Measurements from ENCODE around the gene DBNDD1. TPM values are rescaled to one million over a fixed set of nuclear protein-coding genes. Genes with fewer than 3 reads are reported as not detected.
A peak's percentile ranks its signal among the peaks of the same experiment; 100 is the strongest.
"Not testable (repeated sequence)": the region's sequence is repeated elsewhere in the genome, so short reads cannot be mapped to it uniquely, and the experiment has no call there.

DBNDD1 gene
- total RNA-seq, 1 donor, result 1.1 TPM

GRCh38 chr16:90000733-90001427, 18.4 kb downstream of the DBNDD1 start:
- Histone ChIP-seq H3K27me3 (ENCODE audit: insufficient read depth, low read length) (no peaks in the 10 kb centered on the region), H3K79me2 (ENCODE audit: insufficient read depth, low read length) (no peaks in the 10 kb centered on the region), H3K9me3 (ENCODE audit: low read depth, low read length) (peaks cover 2% of the 10 kb centered on the region), H3K4me2 (ENCODE audit: insufficient read depth, low read length) (no peak overlapping the region), H4K20me1 (ENCODE audit: insufficient read depth, low read length) (peaks cover 4% of the 10 kb centered on the region), H3K27ac (ENCODE audit: low read depth, low read length) (no peak overlapping the region), H2AFZ (ENCODE audit: low read length) (no peak overlapping the region), H3K36me3 (ENCODE audit: insufficient read depth, low read length) (no peaks in the 10 kb centered on the region), H3K4me1 (ENCODE audit: insufficient read depth, low read length) (no peaks in the 10 kb centered on the region), H3K4me3 (ENCODE audit: insufficient read depth, low read length) (no peak overlapping the region)
- TF ChIP-seq CTCF (IDR thresholded peaks at IDR 0.05; ENCODE audit: extremely low read depth, low read depth, low read length), result no peak
- DNase-seq (ENCODE audit: insufficient read length, low spot score, missing footprints), result peak; percentile 46

GRCh38 chr16:89999831-90000574, 19.3 kb downstream of the DBNDD1 start:
- no peak overlapping the region for H2AFZ ChIP-seq (ENCODE audit: low read length)
- no peaks in the 10 kb centered on the region for H3K4me1 ChIP-seq (ENCODE audit: insufficient read depth, low read length)
- H3K4me2 ChIP-seq (ENCODE audit: insufficient read depth, low read length), result no peak overlapping the region
- H3K4me3 ChIP-seq (ENCODE audit: insufficient read depth, low read length), result no peak overlapping the region
- H4K20me1 ChIP-seq (ENCODE audit: insufficient read depth, low read length), result peaks cover 13% of the 10 kb centered on the region
- H3K36me3 ChIP-seq (ENCODE audit: insufficient read depth, low read length), result no peaks in the 10 kb centered on the region
- H3K27ac ChIP-seq (ENCODE audit: low read depth, low read length), result no peak overlapping the region
- peaks cover 11% of the 10 kb centered on the region for H3K9me3 ChIP-seq (ENCODE audit: low read depth, low read length)
- TF ChIP-seq CTCF (IDR thresholded peaks at IDR 0.05; ENCODE audit: extremely low read depth, low read depth, low read length), result no peak
- H3K27me3 ChIP-seq (ENCODE audit: insufficient read depth, low read length), result no peaks in the 10 kb centered on the region
- DNase-seq (ENCODE audit: insufficient read length, low spot score, missing footprints), result peak; percentile 73
- no peaks in the 10 kb centered on the region for H3K79me2 ChIP-seq (ENCODE audit: insufficient read depth, low read length)

GRCh38 chr16:89996178-89996489, 23.1 kb downstream of the DBNDD1 start:
- TF ChIP-seq CTCF (IDR thresholded peaks at IDR 0.05; ENCODE audit: extremely low read depth, low read depth, low read length), result no peak
- H3K36me3 ChIP-seq (ENCODE audit: insufficient read depth, low read length), result peaks cover 26% of the 10 kb centered on the region

GRCh38 chr16:89995475-89996177, 23.6 kb downstream of the DBNDD1 start:
- H3K27me3 ChIP-seq (ENCODE audit: insufficient read depth, low read length); H3K4me2 ChIP-seq (ENCODE audit: insufficient read depth, low read length); H3K4me3 ChIP-seq (ENCODE audit: insufficient read depth, low read length); DNase-seq (ENCODE audit: insufficient read length, low spot score, missing footprints); H2AFZ ChIP-seq (ENCODE audit: low read length); H3K79me2 ChIP-seq (ENCODE audit: insufficient read depth, low read length); H3K4me1 ChIP-seq (ENCODE audit: insufficient read depth, low read length): not testable (repeated sequence)
- Histone ChIP-seq H3K36me3 (ENCODE audit: insufficient read depth, low read length) (peaks cover 30% of the 10 kb centered on the region), H3K9me3 (ENCODE audit: low read depth, low read length) (peaks cover 16% of the 10 kb centered on the region), H3K27ac (ENCODE audit: low read depth, low read length) (peak overlapping the region; percentile 44), H4K20me1 (ENCODE audit: insufficient read depth, low read length) (peaks cover 19% of the 10 kb centered on the region)

More at GRCh38 chr16:89996178-89996489, 23.1 kb downstream of the DBNDD1 start:
- H2AFZ ChIP-seq (ENCODE audit: low read length), result no peak overlapping the region
- DNase-seq (ENCODE audit: insufficient read length, low spot score, missing footprints), result no peak
- peaks cover 16% of the 10 kb centered on the region for H3K9me3 ChIP-seq (ENCODE audit: low read depth, low read length)
- no peak overlapping the region for H3K4me3 ChIP-seq (ENCODE audit: insufficient read depth, low read length)
- H3K27ac ChIP-seq (ENCODE audit: low read depth, low read length), result peak overlapping the region; percentile 44
- no peaks in the 10 kb centered on the region for H3K4me1 ChIP-seq (ENCODE audit: insufficient read depth, low read length)
- no peaks in the 10 kb centered on the region for H3K79me2 ChIP-seq (ENCODE audit: insufficient read depth, low read length)
- no peak overlapping the region for H3K4me2 ChIP-seq (ENCODE audit: insufficient read depth, low read length)
- peaks cover 19% of the 10 kb centered on the region for H4K20me1 ChIP-seq (ENCODE audit: insufficient read depth, low read length)
- H3K27me3 ChIP-seq (ENCODE audit: insufficient read depth, low read length), result no peaks in the 10 kb centered on the region

- Histone ChIP-seq H3K9me3 (ENCODE audit: low read depth, low read length) (peaks cover 16% of the 10 kb centered on the region), H4K20me1 (ENCODE audit: insufficient read depth, low read length) (peaks cover 19% of the 10 kb centered on the region), H3K27ac (ENCODE audit: low read depth, low read length) (peak overlapping the region; percentile 44), H3K36me3 (ENCODE audit: insufficient read depth, low read length) (peaks cover 30% of the 10 kb centered on the region)
- DNase-seq (ENCODE audit: insufficient read length, low spot score, missing footprints); H3K4me3 ChIP-seq (ENCODE audit: insufficient read depth, low read length); H3K79me2 ChIP-seq (ENCODE audit: insufficient read depth, low read length); H3K4me1 ChIP-seq (ENCODE audit: insufficient read depth, low read length); H3K27me3 ChIP-seq (ENCODE audit: insufficient read depth, low read length); H2AFZ ChIP-seq (ENCODE audit: low read length); H3K4me2 ChIP-seq (ENCODE audit: insufficient read depth, low read length): not testable (repeated sequence)
Observed at GRCh38 chr16:89994721-89995474, 24.4 kb downstream of the DBNDD1 start.
